Dermis blood vessel endothelial cell (primary cell): ENCODE data around the gene ATP9B. TPM values are rescaled to one million over a fixed set of nuclear protein-coding genes. Genes with fewer than 3 reads are reported as not detected.
A peak's percentile ranks its signal among the peaks of the same experiment; 100 is the strongest.

Experiments used
- DNase-seq: peaks from one replicate; pipeline ENCODE4 v3.0.0; 2010
- total RNA-seq: library from RNA; depleted of rRNA; stranded (reverse); fragments of >200 nt; gene quantifications from 2 replicates; pipeline ENCODE4 v1.2.3, GENCODE V29; 2014

Gene ATP9B
- total RNA-seq, 1 donor from 2014 or later, result 26.9 TPM

DNA sequence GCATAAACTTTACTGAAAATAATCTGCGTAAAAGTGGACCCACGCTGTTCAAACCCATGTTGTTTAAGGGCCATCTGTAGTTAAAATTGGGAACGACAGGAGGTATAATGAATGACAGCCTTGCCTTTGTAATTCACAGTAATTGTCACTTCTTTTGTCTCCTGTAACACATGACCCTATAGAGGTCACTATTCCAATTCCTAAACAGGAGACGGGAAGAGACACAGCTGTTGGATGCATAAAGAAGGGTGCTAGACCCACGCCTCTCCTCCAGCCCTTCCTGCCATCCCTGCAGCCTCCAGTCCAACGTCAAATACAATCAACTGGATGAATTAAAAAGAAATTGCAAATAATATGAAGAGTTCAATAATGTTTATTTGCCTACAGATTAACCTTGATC is 263.5 kb downstream of the ATP9B start:
- no peak for DNase-seq

DNA sequence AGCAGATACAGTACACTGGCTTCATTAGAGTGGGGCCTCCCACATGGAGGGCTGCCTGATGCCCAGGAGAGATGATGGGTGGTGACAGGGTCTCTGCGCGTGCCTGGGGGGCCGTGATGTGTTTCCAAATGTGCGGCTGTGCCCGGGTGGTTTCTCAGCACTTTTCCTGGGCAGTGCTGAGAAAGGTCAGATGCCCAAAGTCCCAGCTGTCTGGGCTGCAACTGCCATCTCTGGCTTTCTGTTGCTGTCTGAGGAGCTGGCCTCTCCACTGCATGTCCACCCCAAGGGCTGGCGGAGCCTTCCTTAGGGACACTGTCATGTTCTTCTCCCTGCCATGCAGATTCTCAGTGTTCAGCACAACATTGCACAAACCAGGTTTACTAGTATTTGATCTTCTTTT is 263.9 kb downstream of the ATP9B start:
- DNase-seq, result no peak

DNA sequence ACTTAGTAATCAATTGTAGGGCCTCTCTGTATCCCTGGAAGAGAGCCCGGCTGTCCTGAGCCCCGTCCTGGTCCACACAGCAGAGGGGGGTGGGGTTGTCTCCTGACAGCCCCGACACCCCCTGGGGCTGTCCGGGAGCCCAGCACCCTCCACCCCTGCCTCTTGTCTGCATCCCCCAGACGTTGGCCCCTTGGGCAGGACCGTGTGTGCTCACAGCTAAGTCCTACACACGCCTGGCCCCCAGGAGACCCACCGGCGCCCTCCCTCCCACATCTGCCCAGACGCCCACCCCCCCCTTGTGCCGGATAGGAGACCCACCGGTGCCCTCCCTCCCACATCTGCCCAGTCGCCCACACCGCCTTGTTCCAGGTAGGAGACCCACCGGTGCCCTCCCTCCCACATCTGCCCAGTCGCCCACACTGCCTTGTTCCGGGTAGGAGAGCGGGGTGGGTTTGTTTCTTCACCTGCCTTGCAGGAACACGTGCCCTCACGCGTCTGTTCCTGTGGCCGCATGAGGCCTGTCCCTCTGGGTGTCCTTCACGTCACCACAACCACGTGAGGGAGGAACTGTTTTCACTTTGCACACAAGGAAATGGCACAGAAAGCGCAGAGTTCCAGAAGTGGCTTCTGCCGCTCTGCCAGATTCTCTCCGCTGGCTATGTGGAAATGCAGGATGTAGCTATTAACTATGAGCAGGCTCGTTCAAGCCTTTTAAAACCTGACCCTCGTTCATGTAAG is 265.5 kb downstream of the ATP9B start:
- no peak for DNase-seq

DNA sequence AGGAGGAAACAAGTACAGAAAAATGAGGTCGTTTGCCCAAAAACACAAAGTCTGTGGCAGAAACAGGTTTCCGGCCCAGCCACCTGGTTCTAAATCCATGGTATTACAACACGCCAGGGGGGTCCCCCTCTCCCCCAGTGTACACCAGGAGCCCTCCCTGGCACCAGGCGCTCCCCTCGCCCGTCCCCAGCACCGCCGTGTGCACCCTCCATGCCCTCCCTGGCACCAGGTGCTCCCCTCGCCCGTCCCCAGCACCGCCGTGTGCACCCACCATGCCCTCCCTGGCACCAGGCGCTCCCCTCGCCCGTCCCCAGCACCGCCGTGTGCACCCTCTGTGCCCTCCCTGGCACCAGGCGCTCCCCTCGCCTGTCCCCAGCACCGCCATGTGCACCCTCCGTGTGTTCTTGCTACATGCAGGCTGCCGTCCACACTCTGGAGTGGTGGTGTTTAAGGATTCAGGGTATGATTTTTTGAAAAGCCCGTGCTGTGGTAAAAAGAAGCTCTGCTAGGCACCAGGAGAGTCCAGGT is 266.7 kb downstream of the ATP9B start:
- no peak for DNase-seq

DNA sequence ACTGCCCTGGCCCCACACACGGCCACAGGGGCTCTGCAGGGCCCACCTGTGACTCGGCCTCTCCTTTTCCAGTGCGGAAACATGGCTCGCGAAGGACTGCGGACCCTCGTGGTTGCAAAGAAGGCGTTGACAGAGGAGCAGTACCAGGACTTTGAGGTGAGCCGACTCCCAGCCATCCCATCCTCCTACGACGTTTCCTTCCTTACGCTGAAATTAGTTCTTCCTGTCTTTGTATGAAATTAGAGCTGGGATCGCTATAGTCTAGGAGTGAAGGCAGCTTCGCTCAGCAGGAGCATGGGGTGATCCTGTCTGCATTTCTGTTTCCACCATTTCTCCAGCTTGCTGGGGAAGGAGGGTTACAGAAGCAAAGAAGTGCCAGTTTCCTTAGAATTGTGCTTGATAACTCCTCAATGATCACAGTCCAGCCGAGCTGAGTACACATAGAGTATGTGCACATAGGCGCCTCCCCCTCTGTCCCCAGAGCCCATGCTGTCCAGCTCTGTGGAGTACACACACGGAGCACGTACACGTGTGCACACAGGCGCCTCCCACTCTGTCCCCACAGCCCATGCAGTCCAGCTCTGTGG is 267.5 kb downstream of the ATP9B start:
- peak; percentile 49 for DNase-seq

DNA sequence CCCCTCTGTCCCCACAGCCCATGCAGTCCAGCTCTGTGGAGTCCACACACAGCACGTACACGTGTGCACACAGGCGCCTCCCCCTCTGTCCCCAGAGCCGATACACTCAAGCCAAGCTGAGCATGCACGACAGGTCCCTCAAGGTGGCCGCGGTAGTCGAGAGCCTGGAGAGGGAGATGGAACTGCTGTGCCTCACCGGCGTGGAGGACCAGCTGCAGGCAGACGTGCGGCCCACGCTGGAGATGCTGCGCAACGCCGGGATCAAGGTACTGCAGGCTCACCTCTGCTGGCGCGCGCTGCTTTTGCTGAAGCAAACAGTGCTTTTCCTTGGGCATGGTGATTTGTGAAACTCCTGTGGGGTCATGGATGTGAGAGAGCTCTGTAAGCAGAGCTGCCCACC is 268.0 kb downstream of the ATP9B start:
- DNase-seq, result no peak

DNA sequence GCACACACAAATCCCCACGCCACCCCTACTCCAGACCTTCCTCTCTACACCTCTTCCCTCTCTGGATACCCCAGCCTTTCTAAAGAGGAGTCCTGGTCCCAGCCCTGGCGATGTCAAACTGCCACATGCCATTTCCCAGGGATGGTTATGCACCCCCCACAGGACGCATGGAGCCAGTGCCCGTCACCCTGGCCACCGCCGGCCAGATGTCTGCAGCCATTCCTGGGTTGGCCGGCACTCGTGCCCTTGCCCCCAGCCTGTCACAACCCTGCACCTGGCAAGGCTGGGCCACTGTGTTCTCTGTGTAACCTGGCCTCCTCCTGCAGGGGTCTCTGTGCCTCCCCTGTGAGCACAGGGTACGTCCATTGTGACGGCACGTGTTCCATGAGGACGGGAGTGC is 268.4 kb downstream of the ATP9B start:
- no peak for DNase-seq

DNA sequence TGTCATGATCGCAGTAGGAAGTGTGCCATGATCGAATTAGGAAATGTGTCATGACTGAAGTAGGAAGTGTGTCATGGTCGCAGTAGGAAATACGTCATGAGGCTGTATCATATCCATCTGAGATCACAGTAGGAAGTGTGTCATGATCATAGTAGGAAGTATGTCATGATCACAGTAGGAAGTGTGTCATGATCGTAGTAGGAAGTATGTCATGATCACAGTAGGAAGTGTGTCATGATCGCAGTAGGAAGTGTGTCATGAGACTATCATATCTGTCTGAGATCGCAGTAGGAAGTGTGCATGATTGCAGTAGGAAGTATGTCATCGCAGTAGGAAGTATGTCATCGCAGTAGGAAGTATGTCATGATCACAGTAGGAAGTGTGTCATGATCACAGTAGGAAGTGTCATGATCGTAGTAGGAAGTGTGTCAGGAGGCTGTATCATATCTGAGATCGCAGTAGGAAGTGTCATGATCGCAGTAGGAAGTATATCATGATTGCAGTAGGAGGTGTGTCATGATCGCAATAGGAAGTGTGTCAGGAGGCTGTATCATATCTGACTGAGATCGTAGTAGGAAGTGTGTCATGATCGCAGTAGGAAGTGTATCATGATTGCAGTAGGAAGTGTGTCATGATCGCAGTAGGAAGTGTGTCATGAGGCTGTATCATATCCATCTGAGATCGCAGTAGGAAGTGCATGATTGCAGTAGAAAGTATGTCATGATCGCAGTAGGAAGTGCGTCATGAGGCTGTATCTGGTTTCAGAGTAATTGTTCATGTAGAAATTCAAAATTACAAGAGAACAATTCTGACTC is 270.1 kb downstream of the ATP9B start:
- peak; percentile 20 for DNase-seq

DNA sequence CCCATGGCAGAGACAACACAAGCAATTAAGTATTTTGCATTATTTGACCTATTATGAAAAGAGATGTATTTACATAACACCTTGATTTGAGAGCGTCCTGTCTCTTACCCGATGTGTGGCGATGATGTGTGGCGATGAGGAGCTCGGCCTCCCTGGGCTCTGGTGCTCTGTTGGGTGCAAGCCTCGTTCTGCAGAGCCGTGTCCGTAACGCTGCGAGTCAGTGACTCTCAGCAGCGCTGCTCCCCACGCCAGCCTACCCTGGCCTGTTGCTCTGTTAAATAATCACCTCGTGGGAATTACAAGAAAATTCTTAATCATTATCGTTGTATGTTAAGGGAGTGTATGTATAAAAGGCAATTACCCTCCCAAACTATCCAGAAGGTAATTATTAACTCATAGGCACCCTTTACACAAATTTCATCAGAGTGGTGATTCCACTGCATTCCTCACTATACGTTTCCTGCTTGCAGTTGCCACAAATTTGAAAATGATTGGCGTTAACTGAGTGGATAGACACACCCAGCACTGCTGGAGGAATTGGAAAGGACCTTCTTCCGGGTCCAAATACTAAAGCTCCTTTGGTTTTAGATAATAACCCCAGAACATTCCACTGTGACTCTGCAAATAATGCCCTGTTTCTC is 274.5 kb downstream of the ATP9B start:
- no peak for DNase-seq

DNA sequence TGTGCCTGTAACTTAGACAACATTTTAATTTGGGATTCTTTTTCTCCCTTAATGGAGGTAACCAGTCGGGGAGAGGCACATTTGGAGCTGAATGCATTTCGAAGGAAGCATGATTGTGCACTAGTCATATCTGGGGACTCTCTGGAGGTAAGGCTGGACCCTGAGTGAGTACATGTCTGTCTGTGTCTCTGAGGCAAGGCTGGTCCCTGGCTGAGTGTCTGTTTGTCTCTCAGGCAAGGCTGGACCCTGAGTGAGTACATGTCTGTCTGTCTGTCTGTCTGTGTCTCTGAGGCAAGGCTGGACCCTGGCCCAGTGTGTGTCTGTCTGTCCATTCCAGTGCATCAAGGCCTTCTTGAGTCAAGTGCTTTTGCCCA is 275.0 kb downstream of the ATP9B start:
- no peak for DNase-seq

DNA sequence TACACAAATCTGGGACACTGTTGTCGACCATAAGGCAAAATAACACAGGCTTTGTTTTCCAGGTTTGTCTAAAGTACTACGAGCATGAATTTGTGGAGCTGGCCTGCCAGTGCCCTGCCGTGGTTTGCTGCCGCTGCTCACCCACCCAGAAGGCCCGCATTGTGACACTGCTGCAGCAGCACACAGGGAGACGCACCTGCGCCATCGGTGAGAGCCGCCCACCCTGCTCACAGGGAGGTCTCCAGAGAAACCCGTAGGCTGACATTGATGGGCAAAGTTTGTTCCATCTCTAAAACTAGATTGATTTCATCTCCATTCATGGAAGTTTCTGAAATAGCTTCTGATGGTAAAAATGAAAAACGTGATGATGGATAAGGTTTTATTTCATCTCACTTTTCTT is 276.2 kb downstream of the ATP9B start:
- no peak for DNase-seq

DNA sequence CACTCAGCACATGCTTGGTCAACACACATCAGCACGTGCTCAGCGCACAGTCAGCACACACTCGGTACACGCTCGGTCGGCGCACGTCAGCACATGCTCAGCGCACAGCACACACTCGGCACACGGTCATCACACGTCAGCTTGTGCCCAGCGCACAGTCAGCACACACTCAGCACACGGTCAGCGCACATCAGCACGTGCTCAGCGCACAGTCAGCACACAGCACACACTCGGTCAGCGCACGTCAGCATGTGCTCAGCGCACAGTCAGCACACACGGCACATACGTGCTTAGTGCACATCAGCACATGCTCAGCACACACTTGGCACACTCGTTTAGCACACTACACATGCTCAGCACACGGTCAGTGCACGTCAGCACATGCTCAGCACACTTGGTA is 276.8 kb downstream of the ATP9B start:
- no peak for DNase-seq

DNA sequence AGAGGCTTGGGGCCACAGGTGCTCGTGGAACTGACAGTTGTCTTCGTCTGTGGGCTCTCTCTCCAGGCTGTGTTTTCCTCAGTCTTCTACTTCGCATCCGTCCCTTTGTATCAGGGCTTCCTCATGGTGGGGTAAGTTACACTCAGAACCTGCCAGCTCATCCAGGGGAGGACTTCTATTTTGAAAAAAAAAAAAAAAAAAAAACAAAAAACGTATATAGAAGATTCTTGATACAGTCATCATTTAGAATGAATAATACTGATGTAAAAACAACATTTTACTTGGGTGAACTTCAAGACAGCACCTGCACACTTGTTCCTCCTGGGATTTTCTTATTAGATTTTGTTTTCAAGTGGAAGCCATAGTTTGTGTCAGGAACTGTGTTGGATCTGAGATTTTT is 278.9 kb downstream of the ATP9B start:
- DNase-seq, result no peak

DNA sequence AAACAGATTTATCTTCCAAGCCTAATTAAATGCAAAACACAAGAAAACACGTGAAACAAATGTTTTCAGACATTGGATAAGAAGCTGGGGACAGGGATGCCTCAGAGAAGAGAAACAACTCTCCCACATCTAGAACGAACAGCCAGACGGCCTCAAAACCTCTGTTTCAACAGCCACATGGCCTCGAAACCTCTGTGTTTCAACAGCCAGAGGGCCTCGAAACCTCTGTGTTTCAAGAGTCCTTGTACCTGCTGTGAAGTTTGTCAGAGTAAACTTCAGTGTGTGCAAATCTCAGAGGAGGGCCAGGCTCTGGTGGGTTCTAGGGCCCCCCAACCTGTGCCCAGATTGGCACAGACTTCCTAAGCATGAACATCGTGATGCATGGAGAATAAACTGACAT is 283.2 kb downstream of the ATP9B start:
- DNase-seq, result no peak

DNA sequence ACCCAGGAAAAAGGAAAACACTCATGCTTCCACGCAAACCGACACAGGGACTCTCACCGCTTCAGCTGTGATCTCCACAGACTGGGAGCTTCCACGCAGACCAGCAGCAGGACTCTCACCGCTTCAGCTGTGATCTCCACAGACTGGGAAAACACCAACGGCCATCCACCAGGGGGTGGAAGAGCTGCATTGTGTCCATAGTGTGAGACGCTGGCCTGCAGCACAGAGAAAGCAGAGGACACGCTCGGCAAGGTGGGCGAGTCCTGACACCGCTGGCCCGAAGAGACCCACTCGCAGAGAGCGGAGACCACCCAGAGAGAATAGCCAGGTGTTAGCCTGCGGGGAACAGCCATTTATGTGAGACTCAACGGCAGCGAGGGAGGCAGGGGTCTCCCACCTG is 284.1 kb downstream of the ATP9B start:
- DNase-seq, result peak; percentile 40

DNA sequence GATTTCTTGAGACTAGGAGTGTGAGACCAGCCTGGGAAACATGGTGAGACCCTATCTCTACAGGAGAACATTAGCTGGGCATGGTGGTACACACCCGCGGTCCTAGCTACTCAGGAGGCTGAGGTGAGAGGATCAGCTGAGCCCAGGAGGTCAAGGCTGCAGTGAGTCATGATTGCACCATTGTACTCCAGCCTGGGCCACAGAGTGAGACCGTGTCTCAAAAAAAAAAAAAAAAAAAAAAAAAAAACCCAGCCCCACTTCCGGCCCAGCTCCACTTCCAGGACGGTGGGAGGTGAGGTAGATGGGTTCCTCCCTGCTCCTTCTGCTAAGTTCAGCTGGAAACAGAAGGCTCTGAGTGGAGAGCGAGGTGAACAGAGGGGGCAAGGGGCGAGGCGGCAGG is 285.2 kb downstream of the ATP9B start:
- DNase-seq, result no peak

DNA sequence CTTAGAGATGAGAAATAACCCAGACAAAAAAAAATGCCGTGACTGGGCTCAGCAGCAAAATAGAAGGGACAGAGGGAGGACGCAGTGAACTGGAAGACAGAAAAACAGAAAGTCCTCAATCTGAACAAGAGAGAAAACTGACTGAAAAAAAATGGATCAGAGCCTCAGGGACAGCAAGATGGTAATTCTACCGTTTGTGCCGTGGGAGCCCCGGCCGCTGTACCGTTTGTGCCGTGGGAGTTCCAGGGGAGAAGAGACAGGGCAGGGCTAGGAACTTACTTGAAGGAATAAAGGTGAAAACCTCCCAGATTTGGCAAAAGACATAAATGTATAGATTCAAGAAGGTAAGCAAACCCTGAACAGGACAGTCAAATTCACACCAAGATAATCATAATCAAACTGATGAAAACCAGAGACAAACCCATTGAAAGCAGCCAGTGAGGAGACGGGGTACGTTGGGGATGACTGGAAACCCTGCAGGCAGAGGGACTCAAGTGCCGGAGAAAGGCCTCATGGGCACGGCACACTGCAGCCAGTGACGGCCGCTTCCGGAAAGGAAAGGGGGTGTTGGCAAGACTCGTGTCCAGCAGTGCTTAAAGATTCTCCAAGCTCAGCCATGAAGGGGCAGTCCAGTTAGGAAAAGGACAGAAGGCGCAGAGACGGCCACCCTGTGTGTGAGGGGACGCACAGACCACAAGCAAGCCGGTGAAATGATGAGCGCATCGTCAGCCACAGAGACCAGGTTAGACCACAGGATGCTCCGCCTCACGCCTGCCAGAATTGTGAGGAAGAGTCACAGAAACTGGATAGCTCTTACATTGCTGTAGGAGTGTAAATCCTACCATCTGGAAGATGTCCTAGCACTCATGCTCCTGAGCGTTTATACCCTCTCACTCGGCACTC is 286.5 kb downstream of the ATP9B start:
- no peak for DNase-seq

DNA sequence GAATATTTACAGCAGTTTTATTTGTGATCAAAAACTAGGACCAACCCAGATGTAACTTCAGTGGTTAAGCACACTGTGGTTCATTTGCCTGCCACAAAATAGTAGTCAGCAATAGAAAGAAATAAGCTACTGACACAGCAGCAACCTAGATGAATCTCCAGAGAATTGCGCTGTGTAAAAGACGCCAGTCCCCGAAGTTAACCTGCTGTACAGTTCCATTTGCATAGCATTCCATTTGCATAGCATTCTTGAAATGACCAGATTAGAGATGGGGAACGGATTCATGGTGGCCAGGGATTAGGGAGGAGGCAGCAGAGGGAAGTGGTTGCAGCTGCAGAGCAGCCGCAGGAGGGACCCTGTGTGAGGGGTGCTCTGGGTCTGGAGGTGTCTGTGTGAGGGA is 287.2 kb downstream of the ATP9B start:
- no peak for DNase-seq

DNA sequence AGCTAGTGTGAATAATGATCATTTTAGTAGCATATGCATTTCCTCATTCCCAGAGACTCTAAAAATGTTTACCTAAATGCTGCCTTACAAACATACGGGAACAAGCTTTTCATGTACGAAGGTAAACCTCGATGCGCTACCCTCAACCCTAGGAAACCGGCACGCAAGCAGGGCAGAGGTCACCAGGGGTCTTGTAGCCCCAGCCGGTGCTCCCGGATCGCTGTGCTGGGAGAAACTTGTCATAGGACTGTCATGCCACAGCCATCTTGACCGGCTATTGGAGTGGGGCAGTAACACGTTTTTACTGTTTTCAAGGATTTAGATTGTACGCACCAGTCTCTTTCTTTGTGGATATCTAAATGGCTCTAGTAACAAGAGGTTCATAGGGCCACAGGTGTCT is 291.7 kb downstream of the ATP9B start:
- DNase-seq, result no peak

DNA sequence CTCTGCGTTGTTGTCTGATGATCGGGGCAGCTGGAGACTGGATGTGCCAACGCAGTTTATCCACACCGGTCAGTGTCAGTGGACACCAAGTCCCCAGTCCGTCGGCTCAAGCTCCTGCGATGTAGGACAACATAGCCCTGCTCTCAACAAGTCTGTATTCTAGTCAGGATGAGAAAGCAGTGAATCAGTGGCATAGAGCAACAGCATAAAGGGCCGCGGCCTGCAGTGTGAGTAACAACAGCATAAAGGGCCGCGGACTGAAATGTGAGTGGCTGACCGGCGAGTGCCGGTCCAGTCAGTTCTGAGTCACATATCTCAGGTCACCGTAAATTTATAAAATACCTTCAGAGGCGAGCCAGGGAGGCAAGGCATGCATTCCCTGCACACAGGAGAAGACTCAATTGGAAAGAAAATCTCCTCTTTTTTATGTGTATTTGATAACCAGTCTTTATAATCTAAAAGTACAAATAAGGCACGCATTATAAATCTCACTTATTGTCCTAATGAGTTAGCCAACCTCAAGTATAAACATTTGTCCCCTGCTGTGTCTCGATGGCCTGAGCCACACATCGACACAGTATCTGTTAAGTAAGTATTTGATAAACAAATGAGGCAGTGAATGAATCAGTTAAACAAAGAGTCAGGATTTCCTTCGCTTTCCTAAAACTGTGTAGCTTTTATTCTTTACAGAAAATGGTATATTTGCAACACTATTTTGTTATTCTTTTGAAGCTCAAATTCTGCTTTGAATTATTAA is 292.8 kb downstream of the ATP9B start:
- no peak for DNase-seq

DNA sequence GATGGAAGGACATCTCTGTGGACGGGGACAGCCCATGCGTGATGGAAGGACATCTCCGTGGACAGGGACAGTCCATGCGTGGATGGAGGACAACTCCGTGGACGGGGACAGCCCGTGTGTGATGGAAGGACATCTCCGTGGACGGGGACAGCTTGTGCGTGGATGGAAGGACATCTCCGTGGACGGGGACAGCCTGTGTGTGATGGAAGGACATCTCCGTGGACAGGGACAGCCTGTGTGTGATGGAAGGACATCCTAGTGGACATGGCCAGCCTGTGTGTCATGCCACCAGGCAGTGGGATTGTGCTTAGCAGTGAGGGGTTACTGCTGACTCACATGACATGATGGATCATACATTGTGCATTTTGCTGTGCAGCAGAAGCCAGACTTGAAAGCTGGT is 296.5 kb downstream of the ATP9B start:
- no peak for DNase-seq
